ENCODE data around the gene SLC25A52.
A peak's percentile ranks its signal among the peaks of the same experiment; 100 is the strongest.
"Not testable (repeated sequence)": the region's sequence is repeated elsewhere in the genome, so short reads cannot be mapped to it uniquely, and the experiment has no call there.

Gene SLC25A52

DNA sequence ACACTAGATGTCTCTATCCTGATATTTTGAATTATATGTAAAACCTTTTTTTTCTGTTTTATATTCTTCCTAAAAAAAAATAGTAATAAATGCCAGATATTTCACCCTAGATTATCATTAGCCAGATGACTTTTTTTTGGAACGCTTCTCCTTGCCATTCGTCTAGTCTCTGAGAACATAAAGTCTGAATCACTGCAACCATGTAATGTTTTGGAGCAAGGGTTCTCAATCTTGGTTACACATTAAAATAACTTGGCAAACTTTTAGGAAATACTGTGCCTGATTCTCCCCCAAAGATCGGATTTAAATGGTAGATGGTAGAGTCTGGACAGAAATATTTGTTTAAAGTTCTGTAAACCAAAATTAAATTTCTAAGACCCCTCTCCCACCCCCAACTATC is 21.0 kb downstream of the SLC25A52 start:
- no peak for DNase-seq

DNA sequence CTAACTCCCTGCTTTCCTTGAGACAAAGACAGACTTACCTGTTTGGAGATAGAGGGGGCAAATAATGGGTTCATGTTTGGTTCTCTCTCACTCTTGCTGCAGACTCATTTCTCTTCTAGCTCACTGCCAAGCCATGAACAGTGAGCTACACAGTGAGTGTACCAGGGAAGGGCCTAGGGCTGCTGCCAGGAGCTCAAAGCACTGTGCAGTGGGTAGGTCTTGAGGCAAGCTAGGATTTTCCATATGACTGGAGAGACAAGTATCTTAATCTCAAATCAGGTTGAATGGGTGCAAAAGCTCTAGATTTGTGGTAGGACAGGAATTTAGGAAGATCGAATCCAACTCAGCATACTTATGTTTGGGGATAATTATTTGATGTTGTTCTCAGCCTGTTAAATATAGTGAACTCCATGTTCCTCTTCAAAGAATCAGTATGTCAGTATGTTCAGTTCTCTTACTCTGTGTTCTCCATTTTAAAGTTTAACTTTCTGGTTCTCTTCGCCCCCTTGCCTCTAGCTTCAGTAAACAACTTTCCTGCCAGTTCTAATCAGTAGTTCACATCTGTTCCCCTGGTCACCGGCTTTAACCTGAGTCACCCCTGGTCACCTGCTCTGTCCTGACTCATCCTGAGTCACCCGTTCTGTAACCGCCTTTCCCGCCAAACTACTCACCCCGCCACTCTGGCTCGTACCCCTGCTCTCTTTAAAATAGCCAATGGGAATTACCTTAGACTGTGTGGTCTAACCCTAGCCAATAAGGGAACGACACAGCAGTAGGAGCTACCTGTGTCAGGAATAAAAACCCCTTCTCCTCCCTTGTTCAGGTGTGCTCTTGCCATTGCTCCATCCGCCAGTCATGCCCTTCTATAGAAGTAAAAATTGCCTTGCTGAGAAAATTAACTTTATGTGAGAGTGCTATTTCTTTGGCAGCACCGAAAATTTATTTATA is 21.9 kb downstream of the SLC25A52 start:
- peak; percentile 14 for DNase-seq

DNA sequence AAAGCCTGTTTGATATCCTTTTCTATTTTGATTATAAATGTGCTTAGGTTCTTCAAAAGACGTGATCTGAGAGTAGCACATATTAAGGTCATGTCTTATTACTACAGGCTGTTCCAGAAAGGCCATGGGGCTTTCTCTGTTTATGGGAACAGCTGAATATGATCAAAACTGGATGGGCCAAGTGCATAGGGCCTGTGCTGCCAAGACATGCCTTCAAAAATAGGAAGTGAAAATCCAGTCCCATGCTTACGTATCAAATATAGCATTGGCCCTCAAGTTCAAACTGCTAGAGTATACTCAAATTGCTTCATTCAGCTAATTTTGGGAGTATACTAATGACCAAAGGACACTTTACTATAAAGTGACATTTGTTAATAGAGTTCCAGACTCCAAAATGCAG is 24.1 kb downstream of the SLC25A52 start:
- DNase-seq = no peak

DNA sequence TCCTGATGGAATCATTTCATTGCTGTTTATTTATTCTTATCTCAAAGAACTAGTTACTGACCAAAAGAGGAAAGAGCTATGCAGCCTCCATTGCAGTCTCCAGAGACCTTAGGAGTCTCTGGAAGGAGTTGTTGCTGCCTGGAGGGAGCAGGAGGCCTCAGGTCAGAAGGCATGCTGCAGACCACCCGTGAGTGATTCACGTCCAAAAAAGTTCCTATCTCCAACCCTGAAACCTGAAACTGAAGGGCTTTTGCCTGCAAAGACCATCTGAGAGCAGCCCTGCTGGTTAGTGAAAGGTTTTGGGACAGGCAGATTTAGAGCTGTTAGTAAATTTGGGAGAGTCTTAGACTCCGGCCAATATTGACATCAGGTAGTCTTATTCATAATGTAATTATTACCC is 29.1 kb downstream of the SLC25A52 start:
- DNase-seq = no peak

DNA sequence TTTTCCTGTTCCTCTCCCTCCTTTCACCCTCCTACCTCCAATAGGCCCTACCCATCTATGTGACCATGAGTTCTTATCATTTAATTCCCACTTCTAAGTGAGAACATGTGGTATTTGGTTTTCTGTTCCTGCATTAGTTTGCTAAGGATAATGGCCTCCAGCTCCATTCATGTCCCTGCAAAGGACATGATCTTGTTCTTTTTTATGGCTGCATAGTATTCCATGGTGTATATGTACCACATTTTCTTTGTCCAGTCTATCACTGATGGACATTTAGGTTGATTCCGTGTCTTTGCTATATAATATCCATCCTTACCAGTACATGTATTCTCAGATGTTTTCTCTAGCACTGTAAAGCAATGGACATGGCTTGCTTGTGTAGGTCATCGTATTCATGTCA is 31.5 kb downstream of the SLC25A52 start:
- not testable (repeated sequence) for DNase-seq

DNA sequence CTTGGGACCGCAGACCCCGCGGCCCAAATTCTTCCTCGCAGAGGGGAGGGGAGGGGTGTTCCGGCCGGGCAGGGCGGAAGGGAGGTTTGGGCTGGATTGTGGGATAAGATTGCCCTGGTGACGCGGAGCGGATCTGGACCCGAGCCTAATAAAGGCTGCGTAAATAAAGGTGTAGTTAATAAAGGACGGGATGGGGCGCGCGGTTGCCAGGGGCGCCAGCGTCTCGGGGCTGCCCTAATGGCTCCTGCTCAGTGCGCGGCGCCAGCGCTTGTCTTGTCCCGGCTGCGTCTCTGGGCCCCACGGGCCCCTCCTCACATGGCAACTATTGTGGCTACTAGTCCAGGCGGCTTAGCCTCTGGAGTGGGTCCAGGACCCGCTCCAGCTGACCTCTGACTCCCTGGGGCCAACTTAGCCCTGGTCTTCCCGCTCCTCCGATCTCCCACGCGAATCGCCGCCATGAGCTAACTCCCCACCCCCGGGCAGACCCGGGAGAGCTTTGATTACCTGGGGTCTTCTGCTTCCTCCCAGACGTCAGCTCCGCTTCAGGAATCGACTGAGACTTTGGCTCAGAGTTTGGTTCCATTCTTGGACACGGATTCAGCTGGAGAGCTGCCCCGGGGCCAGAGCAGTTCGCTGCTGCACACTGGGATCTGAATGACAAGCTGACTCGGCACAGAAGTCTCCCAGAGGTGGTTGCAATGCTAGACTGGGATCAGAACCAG is 36.5 kb downstream of the SLC25A52 start:
- no peak for DNase-seq

DNA sequence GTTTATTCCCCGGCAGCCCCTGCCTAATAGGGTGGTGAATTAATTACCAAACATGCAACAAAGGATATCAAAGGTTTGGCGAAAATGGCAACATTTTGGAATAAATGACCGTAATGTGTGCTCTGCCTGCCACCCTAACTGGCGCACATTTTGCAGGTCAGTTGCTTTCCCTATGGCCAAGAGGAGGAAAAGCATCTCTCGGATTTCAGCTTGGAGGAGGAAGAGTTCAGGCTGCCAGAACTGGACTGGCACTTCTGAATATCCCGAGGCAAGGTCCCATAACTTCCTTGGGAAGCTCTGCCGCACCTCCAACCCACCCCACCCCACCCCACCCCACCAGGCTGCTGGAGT is 37.1 kb downstream of the SLC25A52 start:
- DNase-seq = no peak

DNA sequence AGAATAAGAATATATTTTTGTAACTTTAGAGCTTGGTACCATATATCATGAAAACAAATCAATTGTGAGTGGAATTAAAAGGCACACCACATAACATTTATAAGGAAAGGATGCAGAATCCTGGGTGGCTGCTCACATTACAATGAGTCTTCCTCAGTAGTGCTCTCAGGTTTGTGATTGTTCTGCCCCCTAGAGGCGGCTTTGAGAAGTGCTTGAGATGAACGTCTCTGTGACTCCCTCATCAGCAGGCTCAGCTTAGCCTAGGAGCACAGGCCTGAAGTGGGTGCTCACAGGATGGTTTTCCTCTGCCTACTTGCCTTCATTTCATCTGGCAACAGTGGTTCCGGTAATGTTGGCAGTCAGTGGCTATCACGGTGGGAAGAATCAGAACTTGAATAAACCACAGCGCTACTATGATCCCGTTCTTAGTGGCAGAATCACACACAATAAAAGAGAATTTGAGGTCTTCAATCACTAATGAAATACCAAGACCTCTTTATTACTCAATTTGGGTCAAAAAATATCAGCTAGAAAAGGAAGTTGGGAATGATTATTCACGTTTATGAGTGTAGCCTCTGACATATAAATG is 38.2 kb downstream of the SLC25A52 start:
- peak; percentile 90 for DNase-seq

DNA sequence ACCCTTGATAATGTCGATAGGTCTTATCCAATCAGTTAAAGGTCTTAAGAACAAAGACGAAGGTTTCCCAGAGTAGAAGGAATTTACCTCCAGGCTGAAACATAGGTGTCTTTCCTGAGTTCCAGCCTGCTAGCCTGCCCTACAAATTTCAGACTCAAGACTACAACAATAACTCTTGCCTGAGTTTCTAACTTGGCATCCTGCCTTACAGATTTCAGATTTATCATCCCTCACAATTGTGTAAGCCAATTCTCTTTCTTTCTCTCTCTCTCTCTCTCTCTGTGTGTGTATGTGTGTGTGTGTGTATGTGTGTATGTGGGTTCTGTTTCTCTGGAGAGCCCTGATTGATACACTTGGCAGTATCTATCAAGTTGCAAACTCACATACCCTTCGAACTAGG is 39.1 kb downstream of the SLC25A52 start:
- no peak for DNase-seq

DNA sequence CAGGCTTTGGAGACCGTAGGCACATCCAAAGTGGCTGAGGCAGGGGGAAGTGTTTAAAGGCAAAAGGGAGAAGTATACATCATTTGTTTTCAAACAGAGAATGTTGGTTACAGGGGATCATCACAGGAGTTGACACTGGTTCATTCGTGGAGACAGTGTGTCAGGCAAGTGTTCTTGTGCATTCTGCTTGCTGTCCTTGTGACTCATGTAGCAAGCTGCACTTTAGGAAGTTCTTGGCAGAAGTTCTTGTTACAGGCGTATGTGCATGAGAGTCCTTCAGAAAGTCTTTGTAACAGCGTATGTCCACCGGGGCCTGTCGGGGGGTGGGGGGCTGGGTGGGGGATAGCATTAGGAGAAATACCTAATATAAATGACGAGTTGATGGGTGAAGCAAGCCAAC is 39.8 kb downstream of the SLC25A52 start:
- no peak for DNase-seq

DNA sequence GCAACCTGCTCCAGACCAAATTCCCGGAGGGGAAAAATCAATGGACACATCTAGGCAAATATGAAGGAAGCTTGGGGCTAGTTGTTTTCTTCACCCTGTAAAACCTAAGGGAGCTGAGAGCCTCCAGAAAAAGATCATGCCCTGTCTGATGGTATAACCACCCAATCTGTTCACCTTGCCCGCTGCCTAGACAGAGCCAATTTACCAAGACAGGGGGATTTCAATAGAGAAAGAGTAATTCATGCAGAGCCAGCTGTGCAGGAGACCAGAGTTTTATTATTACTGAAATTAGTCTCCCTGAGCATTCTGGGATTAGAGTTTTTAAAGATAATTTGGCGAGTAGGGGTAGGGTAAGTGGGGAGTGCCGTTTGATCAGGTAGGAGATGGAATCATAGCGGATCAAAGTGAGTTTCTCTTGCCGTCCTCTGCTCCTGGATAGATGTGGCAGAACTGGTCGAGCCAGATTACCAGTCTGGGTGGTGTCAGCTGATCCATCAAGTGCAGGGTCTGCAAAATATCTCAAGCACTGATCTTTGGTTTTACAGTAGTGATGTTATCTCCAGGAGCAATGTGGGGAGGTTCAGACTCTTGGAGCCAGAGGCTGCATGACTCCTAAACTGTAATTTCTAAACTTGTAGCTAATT is 41.2 kb downstream of the SLC25A52 start:
- no peak for DNase-seq

DNA sequence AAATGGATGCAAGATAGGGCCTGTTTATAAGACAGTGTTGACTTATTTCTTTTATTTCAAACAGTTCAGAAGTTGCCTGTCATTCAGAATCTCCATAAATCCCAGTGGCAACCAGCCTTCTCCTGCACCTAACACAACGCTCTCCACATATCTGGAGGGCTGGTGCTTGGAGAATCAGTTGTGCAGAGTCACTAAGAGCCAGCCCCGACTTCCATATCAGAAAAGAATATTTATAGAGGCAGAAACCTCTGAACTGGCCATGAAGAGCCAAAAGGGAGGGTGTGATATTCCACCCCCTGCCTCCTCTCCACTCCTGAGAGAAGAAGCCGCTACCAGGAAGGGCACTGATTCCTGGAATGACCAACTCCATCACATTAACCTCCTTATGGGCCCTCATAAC is 42.3 kb downstream of the SLC25A52 start:
- no peak for DNase-seq

DNA sequence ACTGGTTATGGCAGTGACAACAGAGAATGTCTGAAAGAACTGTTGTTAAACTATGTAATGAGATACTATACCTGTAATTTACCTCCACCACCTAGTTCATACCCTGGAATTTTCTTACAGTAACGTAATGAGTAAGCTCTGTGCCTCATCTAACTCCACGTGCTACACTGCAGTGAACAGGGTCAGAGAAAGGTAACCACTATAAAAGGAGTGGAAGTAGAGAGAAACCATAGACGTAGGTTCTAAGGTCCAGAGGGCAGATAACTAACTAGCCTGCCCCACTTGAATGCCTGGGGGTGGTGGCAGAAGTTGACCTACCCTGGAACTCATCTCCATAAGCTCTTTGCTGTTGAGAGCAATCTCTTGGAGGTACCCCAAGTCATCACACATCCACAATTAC is 44.3 kb downstream of the SLC25A52 start:
- DNase-seq = no peak

DNA sequence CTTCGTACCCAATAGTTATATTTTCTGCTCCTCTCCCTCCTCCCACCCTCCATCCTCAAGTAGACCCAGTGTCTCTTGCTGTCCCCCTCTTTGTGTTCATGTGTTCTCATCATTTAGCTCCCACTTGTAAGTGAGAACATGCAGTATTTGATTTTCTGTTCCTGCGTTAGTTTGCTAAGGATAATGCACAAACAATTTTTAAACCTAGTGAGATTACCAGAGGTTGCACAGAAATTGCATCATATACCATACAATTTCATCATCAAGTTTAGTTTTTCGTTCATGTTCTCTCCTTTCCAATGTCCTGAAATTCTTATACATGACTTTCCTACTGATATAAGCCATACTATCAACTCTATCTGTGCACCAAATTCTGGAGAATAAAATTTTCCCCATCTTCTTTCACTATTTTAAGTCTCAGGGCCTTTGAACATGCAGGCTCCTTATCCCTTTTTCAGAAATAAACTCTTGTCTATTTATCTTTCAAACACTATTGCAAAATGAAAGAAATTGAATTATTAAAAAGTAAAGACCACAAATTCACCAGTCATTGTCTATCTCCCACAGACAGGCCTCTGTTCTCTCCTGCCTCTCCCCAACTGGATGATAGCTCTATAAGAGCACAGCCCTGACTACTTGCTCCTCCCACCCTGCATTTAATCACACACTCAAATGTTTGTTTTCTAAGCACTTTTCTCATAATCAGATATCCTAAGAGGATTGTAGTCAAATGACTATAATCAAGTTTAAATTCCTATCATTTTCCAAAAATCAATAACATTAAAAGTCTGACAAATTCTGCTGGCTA is 49.1 kb downstream of the SLC25A52 start:
- DNase-seq = peak; percentile 73

DNA sequence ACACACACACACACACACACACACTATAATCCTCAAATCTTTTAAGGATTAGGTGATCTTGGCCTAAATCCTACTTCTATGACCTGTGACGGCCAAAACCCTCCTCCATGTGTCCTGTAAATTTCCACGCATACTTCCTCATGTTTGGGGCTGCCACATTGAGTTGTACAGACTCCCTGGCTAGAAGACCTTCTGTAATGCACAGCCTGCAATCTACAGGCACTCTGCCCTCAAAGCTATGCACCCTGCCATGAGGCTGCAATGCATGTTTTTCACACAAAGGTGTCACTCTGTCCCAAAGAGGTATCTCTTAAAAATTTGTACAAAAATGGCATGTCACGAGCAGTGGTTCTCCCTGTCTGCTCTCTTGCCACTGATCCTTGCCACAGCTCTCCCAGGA is 49.9 kb downstream of the SLC25A52 start:
- DNase-seq = peak; percentile 61
